ENCODE data around the gene C19orf73.
A peak's percentile ranks its signal among the peaks of the same experiment; 100 is the strongest.

The C19orf73 gene

GRCh38 chr19:49152119-49152550, 33.2 kb upstream of the C19orf73 start:
- TF ChIP-seq, protein P1, sequence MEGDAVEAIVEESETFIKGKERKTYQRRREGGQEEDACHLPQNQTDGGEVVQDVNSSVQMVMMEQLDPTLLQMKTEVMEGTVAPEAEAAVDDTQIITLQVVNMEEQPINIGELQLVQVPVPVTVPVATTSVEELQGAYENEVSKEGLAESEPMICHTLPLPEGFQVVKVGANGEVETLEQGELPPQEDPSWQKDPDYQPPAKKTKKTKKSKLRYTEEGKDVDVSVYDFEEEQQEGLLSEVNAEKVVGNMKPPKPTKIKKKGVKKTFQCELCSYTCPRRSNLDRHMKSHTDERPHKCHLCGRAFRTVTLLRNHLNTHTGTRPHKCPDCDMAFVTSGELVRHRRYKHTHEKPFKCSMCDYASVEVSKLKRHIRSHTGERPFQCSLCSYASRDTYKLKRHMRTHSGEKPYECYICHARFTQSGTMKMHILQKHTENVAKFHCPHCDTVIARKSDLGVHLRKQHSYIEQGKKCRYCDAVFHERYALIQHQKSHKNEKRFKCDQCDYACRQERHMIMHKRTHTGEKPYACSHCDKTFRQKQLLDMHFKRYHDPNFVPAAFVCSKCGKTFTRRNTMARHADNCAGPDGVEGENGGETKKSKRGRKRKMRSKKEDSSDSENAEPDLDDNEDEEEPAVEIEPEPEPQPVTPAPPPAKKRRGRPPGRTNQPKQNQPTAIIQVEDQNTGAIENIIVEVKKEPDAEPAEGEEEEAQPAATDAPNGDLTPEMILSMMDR (IDR thresholded peaks at IDR 0.05; ENCODE audit: low read depth, low read length, missing control alignments) = no peak
- no peak overlapping the region for H3K4me3 ChIP-seq (ENCODE audit: low read depth, low read length)
- DNase-seq (ENCODE audit: low read depth) = no peak

GRCh38 chr19:49151267-49152118, 32.5 kb upstream of the C19orf73 start:
- H3K4me3 ChIP-seq (ENCODE audit: low read depth, low read length) = no peak overlapping the region
- TF ChIP-seq, protein P1 (IDR thresholded peaks at IDR 0.05; ENCODE audit: low read depth, low read length, missing control alignments) = no peak
- DNase-seq (ENCODE audit: low read depth) = no peak

- no peak for DNase-seq (ENCODE audit: low read depth)
- no peak overlapping the region for H3K4me3 ChIP-seq (ENCODE audit: low read depth, low read length)
- TF ChIP-seq, protein P1 (IDR thresholded peaks at IDR 0.05; ENCODE audit: low read depth, low read length, missing control alignments) = no peak
Measured at GRCh38 chr19:49150944-49151243, 32.0 kb upstream of the C19orf73 start.

DNA sequence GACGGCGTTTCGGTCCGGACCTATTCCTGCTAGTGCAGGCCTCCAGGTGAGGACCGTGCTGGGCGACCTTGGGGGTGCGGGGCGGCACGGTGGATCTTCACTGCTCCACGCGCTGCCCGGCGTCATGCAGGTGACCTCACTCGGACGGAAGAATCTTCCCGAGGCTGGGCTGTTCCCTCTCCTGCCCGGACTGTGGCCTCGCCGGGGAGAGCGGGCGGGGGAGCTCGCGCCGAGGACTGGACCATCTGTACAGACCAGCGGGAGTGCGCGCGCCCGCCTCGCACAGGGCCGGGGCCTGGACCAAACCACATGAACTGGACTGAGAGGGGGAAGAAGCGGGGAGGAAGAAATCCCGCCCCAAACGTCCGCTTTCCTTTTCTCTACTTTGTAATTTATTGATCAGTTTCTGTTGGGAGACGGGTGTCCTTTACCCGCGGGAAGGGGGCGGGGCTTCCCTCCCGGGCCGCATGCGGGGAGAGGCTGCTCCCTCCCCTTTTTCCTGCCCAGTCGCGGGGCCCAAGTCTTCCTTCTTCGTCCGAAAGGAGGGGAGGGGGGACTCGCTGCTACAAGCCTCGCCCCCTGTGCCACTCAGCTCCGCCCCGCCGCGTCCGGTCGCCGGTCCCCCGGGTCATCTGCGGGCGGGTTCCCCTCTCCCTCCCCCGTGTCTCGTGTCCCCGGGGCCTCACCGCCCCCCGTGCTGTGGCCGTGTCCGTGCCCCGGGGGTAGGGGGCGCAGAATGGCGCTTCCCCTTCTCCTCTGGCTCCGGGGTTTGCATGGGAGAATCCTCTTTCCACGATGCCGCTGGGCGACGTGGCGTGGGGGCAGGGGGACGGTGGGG, 31.4 kb upstream of the C19orf73 start:
- TF ChIP-seq, protein P1 (IDR thresholded peaks at IDR 0.05; ENCODE audit: low read depth, low read length, missing control alignments) = no peak

DNA sequence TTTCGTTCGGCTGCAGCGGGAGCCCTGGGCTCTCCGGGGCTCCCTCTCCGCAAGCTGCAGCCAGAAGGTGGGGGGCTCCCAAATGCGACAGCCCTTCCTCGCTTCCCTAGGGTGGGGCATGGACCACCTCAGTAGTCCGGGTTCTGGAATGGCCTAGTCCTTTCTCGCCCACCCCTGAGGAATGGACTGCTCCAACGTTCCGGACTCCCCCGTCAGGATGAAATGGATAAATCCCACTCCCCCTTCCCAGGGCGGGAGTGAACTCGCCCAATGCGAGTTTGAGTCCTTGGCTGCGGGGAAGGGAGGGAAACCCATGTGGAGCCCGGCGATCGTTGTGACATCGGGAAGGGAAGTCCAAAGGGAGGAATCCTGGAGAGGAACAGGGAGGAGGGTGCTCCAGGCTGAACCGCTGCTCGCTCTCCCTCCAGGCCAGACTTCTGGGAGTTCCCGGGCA, 30.7 kb upstream of the C19orf73 start:
- TF ChIP-seq, protein P1 (IDR thresholded peaks at IDR 0.05; ENCODE audit: low read depth, low read length, missing control alignments) = no peak
- peak overlapping the region; percentile 31 for H3K4me3 ChIP-seq (ENCODE audit: low read depth, low read length)
- DNase-seq (ENCODE audit: low read depth) = no peak

More for the DNA sequence above, 31.4 kb upstream of the C19orf73 start:
- peak overlapping the region; percentile 31 for H3K4me3 ChIP-seq (ENCODE audit: low read depth, low read length)
- DNase-seq (ENCODE audit: low read depth) = no peak

GRCh38 chr19:49148784-49149651, 30.1 kb upstream of the C19orf73 start:
- DNase-seq (ENCODE audit: low read depth) = peak; percentile 29
- H3K4me3 ChIP-seq (ENCODE audit: low read depth, low read length) = no peak overlapping the region
- TF ChIP-seq, protein P1 (IDR thresholded peaks at IDR 0.05; ENCODE audit: low read depth, low read length, missing control alignments) = no peak

Measured in GM12864 (cell line).